K562 (cell line): ENCODE measurements around the gene JUNB. TPM values are rescaled to one million over a fixed set of nuclear protein-coding genes. Genes with fewer than 3 reads are reported as not detected.

Source experiments
- ARID2 ChIP-seq: fragments of 450-650 bp; IDR thresholded peaks from 2 replicates; pipeline ENCODE4 v1.6.1; 2017; ENCODE audit warnings: antibody characterized with exemption, mild to moderate bottlenecking
- ATF4 ChIP-seq: fragments of 450-650 bp; formaldehyde crosslinking; IDR thresholded peaks from 2 replicates; pipeline ENCODE4 v1.4.0; 2022; ENCODE audit warnings: mild to moderate bottlenecking, moderate library complexity
- ATF7 ChIP-seq: fragments of 450-650 bp; IDR thresholded peaks from 2 replicates; pipeline ENCODE4 v1.7.1; 2014; ENCODE audit warnings: mild to moderate bottlenecking, moderate library complexity
- COPS2 ChIP-seq: fragments of 450-650 bp; conservative IDR thresholded peaks from 2 replicates; pipeline ENCODE4 v1.6.1; 2016; ENCODE audit warnings: mild to moderate bottlenecking, moderate library complexity
- CXXC5 ChIP-seq: fragments of 250-450 bp; sonication (Bioruptor Pico); IDR thresholded peaks from 2 replicates; pipeline ENCODE4 v1.8.0; 2022; ENCODE audit warnings: inconsistent platforms, mild to moderate bottlenecking, moderate library complexity
- FOXA3 ChIP-seq, 2 experiments: fragments of 450-650 bp in 1 of 2; sonication (generic) in 1 of 2; formaldehyde crosslinking; IDR thresholded peaks in 1 of 2; conservative IDR thresholded peaks in 1 of 2; 2 replicates each; pipeline versions ENCODE4 v1.4.0 to v1.8.0; 2020 to 2022; ENCODE audit warnings: mild to moderate bottlenecking in 2 of 2, missing genetic modification reagents in 1 of 2
- MAFG ChIP-seq: fragments of 450-650 bp; conservative IDR thresholded peaks from 2 replicates; pipeline ENCODE4 v1.6.1; 2016; ENCODE audit warnings: missing genetic modification characterization, missing compliant biosample characterization
- MBD1 ChIP-seq: fragments of 250-450 bp; sonication (Bioruptor Pico); IDR thresholded peaks from 2 replicates; pipeline ENCODE4 v1.8.0; 2022; ENCODE audit warnings: inconsistent platforms
- NELFE ChIP-seq: IDR thresholded peaks from 2 replicates; pipeline ENCODE4 v1.6.1; 2011; ENCODE audit warnings: mild to moderate bottlenecking; ENCODE audit not compliant: insufficient read depth, insufficient read length
- NR3C1 ChIP-seq: sonication (generic); formaldehyde crosslinking; IDR thresholded peaks from 2 replicates; pipeline ENCODE4 v1.8.1; 2022; ENCODE audit warnings: missing genetic modification reagents
- POLR3A ChIP-seq: IDR thresholded peaks from 2 replicates; pipeline ENCODE4 v1.6.1; 2011; ENCODE audit warnings: borderline replicate concordance, mild to moderate bottlenecking, moderate library complexity; ENCODE audit not compliant: insufficient read length, insufficient read depth; ENCODE audit errors: extremely low read depth
- SMAD4 ChIP-seq: fragments of 250-450 bp; sonication (Bioruptor Pico); conservative IDR thresholded peaks from 2 replicates; pipeline ENCODE4 v1.8.0; 2021; ENCODE audit warnings: inconsistent platforms, mild to moderate bottlenecking, moderate library complexity
- ZMIZ1 ChIP-seq, 2 experiments: fragments of 150-350 bp in 1 of 2; IDR thresholded peaks; 2 replicates each; pipeline ENCODE4 v1.6.1; 2012 to 2016; ENCODE audit warnings: low read depth in 2 of 2, low read length in 2 of 2, mild to moderate bottlenecking in 1 of 2, moderate library complexity in 1 of 2
- ZNF395 ChIP-seq: fragments of 200-800 bp; sonication (Bioruptor generic); IDR thresholded peaks from 2 replicates; pipeline ENCODE4 v1.6.1; 2017; ENCODE audit warnings: missing genetic modification characterization, missing compliant biosample characterization
- ZNF41 ChIP-seq: fragments of 250-450 bp; sonication (Bioruptor Pico); conservative IDR thresholded peaks from 2 replicates; pipeline ENCODE4 v1.4.0; 2020; ENCODE audit warnings: mild to moderate bottlenecking
- ZNF57 ChIP-seq: fragments of 450-650 bp; formaldehyde crosslinking; IDR thresholded peaks from 2 replicates; pipeline ENCODE4 v1.4.0; 2020; ENCODE audit warnings: mild to moderate bottlenecking, moderate library complexity
- polyA plus RNA-seq, 8 experiments: library from polyadenylated mRNA; depleted of rRNA in 4 of 8; stranded (reverse) in 5 of 8; unstranded in 3 of 8; fragments of >200 nt; fragmentation: Nextera tagmentation in 2 of 8; fragmentation: Illumina TruSeq in 1 of 8; extraction: Ambion mirVana in 2 of 8; extraction: Trizol in 1 of 8; gene quantifications; 2 replicates each; pipeline versions ENCODE4 v1.2.1 to v1.2.3, GENCODE V29; 2011 to 2014; ENCODE audit warnings: inconsistent platforms in 1 of 8, missing spikeins in 1 of 8
- total RNA-seq, 7 experiments: library from RNA; depleted of rRNA in 6 of 7; stranded (reverse); fragments of >200 nt in 6 of 7; fragmentation: Illumina TruSeq in 2 of 7; extraction: Trizol in 2 of 7; gene quantifications; 2 replicates each; pipeline versions ENCODE4 v1.2.1 to v1.2.3, GENCODE V29; 2011 to 2021; ENCODE audit warnings: low replicate concordance in 1 of 7
- TF ChIP-seq, protein P1 (sequence below): fragments of 250-450 bp; sonication (Bioruptor Pico); IDR thresholded peaks from 2 replicates; pipeline ENCODE4 v1.4.0; 2020; ENCODE audit warnings: mild to moderate bottlenecking

JUNB gene
- total and polyA plus RNA-seq, 9 of the 15 experiments (the other 6 are each of a cell fraction or from before 2014, with no cell fraction given), result 0.23 to 88.1 (median 13.1) TPM

DNA sequence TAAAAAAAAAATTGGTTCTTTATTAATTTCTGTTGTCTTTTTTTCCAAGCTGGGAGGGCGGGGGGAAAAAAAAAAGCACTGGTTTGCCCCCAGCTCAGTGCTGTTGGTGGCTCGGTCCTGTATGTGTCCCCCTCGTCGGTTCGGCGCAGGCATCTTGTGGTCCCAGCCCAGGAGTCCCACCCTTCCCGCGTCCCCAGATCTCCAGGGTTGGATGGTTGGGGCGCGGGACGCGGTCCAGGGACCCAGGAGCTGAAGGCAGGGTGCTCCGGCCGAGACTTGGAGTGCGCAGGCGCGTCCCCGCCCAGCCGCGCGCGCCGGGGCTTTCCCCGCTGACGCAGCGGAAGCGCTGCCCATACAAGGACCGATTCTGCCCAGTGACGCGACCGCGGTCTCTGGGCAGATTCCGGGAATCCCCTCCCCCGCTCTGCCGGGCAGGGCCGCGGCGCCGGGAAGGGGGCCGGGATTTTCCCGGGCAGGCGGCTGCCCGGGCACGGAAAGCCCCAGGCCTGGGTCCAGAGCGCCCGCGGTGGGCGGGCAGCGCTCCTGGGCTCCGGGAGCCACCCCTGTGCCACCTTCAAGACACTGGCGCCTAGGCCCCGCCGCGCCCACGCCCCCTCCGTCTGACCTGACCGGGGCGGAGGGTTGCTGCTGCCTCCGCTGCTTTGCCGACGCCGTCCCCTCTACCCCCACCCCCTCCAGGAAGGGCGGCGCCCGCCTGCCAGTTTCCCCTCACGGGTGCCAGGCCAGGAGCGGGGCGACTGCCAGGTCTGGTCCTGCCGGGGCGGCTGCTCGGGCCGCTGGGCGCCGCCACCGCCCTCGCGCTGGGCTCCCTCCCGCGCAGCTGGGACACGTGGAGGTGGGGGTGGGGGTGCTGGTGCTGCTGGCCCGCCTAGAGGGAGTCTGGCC lies 2.3 kb downstream of the JUNB start (continued):
- TF ChIP-seq MBD1 (CRISPR knock-in tag), result no peak
- TF ChIP-seq ARID2, result no peak
- no peak for TF ChIP-seq NELFE
- TF ChIP-seq POLR3A, result no peak
- peak; percentile 77 for TF ChIP-seq CXXC5 (CRISPR knock-in tag)
- 0 out of 2 replicates have a peak, but pooled peaks have one; percentile 51 for TF ChIP-seq ATF4 (CRISPR knock-in tag)
- 0 out of 4 replicates have a peak, but pooled peaks of 1 of the 2 experiments have one; percentile 12 for TF ChIP-seq ZMIZ1 (IDR thresholded peaks at IDR 0.05; ENCODE audit: low read depth in 2 of 2, low read length in 2 of 2)
- no peak for TF ChIP-seq NR3C1 (CRISPR knock-in tag)
- TF ChIP-seq SMAD4 (CRISPR knock-in tag), result peak; percentile 70
- TF ChIP-seq, protein P1, sequence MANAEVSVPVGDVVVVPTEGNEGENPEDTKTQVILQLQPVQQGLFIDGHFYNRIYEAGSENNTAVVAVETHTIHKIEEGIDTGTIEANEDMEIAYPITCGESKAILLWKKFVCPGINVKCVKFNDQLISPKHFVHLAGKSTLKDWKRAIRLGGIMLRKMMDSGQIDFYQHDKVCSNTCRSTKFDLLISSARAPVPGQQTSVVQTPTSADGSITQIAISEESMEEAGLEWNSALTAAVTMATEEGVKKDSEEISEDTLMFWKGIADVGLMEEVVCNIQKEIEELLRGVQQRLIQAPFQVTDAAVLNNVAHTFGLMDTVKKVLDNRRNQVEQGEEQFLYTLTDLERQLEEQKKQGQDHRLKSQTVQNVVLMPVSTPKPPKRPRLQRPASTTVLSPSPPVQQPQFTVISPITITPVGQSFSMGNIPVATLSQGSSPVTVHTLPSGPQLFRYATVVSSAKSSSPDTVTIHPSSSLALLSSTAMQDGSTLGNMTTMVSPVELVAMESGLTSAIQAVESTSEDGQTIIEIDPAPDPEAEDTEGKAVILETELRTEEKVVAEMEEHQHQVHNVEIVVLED (CRISPR knock-in tag), result no peak
- no peak for TF ChIP-seq FOXA3 (CRISPR knock-in tag; conservative IDR thresholded peaks at IDR 0.05 in 1 of 2, IDR thresholded peaks at IDR 0.05 in 1 of 2)
- peak; percentile 66; the same call in 1 of the 2 replicates for TF ChIP-seq ATF7
- TF ChIP-seq ZNF41 (CRISPR knock-in tag), result no peak
- TF ChIP-seq COPS2, result no peak
- 0 out of 2 replicates have a peak, but pooled peaks have one; percentile 29 for TF ChIP-seq ZNF57 (CRISPR knock-in tag)
- no peak for TF ChIP-seq MAFG (tag)
- TF ChIP-seq ZNF395 (CRISPR knock-in tag), result no peak
